ENCODE data around the gene OR1E2.

The OR1E2 gene

DNA sequence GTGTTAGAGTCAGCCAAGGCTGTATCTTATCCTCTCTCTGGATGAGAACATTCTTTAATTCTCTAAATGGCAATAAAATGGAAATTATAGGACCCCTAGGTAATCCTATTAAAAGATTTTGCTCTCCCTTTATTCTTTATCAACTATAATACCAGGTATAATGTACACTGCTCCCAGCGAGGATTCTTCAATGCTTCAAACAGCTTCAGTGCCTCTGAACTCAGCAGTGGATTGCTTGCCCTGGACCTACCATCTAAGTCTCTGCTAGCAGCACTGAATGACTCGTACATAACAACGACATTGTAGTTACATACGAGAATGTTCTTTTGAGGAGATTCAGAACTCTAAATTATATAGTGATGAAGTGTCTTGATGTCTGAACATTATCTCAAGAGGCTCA lies 43.9 kb downstream of the OR1E2 start:
- no peak for DNase-seq

DNA sequence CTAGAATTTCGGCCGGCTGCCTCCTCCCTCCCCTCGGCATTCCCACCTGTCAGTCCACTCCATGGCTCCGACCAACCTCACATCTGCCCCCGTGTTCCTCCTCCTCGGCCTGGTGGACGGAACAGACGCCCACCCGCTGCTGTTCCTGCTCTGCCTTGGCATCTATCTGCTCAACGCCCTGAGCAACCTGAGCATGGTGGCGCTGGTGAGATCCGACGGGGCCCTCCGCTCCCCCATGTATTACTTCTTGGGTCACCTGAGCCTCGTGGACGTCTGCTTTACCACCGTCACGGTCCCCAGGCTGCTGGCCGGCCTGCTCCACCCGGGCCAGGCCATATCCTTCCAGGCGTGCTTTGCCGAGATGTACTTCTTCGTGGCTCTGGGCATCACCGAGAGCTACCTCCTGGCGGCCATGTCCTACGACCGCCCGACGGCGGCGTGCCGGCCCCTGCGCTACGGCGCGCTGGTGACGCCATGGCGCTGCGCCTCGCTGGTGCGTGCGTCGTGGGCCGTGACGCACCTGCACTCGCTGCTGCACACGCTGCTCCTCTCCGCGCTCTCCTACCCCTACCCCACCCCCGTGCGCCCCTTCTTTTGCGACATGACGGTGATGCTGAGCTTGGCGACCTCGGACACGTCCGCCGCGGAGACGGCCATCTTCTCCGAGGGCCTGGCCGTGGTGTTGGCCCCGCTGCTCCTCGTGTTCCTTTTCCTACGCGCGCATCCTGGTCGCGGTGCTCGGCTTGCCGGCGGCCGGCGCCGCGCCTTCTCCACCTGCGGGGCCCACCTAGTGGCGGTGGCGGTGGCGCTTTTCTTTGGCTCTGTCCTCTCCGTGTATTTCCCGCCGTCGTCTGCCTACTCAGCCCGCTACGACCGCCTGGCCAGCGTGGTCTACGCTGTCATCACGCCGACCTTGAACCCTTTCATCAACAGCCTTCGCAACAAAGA lies 47.5 kb downstream of the OR1E2 start, which contains the start of gene OR3A2:
Gene OR3A2 (minus strand): TSS at position 440 of the 948 bp plus-strand sequence.
- no peak for DNase-seq
